Smooth muscle cell (in vitro differentiated cells): Measurements from ENCODE around the gene ENDOD1. TPM values are rescaled to one million over a fixed set of nuclear protein-coding genes. Genes with fewer than 3 reads are reported as not detected.

ENCODE experiments used
- DNase-seq: peaks from one replicate; lab custom pipeline; 2025; ENCODE audit not compliant: unreplicated experiment; lab: John Stamatoyannopoulos, UW
- H2AFZ ChIP-seq: fragments of 200-600 bp; sonication (generic); 2 replicates; pipeline ENCODE4 v1.6.0; 2016; ENCODE audit warnings: antibody characterized with exemption, low read depth, mild to moderate bottlenecking
- H3F3A ChIP-seq: fragments of 200-600 bp; sonication (generic); 2 replicates; pipeline ENCODE4 v1.6.0; 2017; ENCODE audit warnings: antibody characterized with exemption, low read depth
- H3K27ac ChIP-seq: fragments of 200-600 bp; sonication (generic); 2 replicates; pipeline ENCODE4 v1.5.1; 2016; ENCODE audit warnings: low read depth, mild to moderate bottlenecking
- H3K27me3 ChIP-seq: fragments of 200-600 bp; sonication (generic); 2 replicates; pipeline ENCODE4 v1.6.1; 2016; ENCODE audit warnings: low read depth, mild to moderate bottlenecking
- H3K36me3 ChIP-seq: fragments of 200-600 bp; sonication (generic); 2 replicates; pipeline ENCODE4 v1.5.1; 2016; ENCODE audit warnings: low read depth
- H3K4me1 ChIP-seq: fragments of 200-600 bp; sonication (generic); 2 replicates; pipeline ENCODE4 v1.5.1; 2016; ENCODE audit warnings: low read depth
- H3K4me2 ChIP-seq: fragments of 200-600 bp; sonication (generic); 2 replicates; pipeline ENCODE4 v1.6.0; 2016; ENCODE audit warnings: mild to moderate bottlenecking
- H3K4me3 ChIP-seq: fragments of 200-600 bp; sonication (generic); 2 replicates; pipeline ENCODE4 v1.5.1; 2016; ENCODE audit warnings: mild to moderate bottlenecking
- H3K79me2 ChIP-seq: fragments of 200-600 bp; sonication (generic); 2 replicates; pipeline ENCODE4 v1.6.0; 2016; ENCODE audit warnings: low read depth, mild to moderate bottlenecking
- H3K9ac ChIP-seq: fragments of 200-600 bp; sonication (generic); 2 replicates; pipeline ENCODE4 v1.6.0; 2016; ENCODE audit warnings: low read depth
- H3K9me3 ChIP-seq: fragments of 200-600 bp; sonication (generic); replicated peaks from 2 replicates; pipeline ENCODE4 v1.5.1; 2016; ENCODE audit warnings: low read depth
- H4K20me1 ChIP-seq: fragments of 200-600 bp; sonication (generic); 2 replicates; pipeline ENCODE4 v1.6.0; 2016; ENCODE audit warnings: low read depth
- CTCF ChIP-seq: fragments of 200-600 bp; sonication (generic); IDR thresholded peaks from 2 replicates; pipeline ENCODE4 v1.5.1; 2017; ENCODE audit warnings: borderline replicate concordance, mild to moderate bottlenecking, antibody characterized with exemption; ENCODE audit not compliant: insufficient read depth, poor library complexity, severe bottlenecking
- WGBS: methylation state at CpG from one replicate; pipeline ENCODE4 v1.1.7; 2016; ENCODE audit warnings: low lambda C conversion rate; 5-methylcytosine and 5-hydroxymethylcytosine counted together
- polyA plus RNA-seq: library from polyadenylated mRNA; unstranded; fragments of >200 nt; fragmentation: Nextera tagmentation; extraction: Ambion mirVana; gene quantifications from 2 replicates; pipeline ENCODE4 v1.2.1, GENCODE V29; 2016
- total RNA-seq: library from RNA; depleted of rRNA; stranded (reverse); fragments of >200 nt; gene quantifications from 2 replicates; pipeline ENCODE4 v1.2.3, GENCODE V29; 2014

ENDOD1 gene
- total and polyA plus RNA-seq, 2 experiments from 2014 or later: 44.8 to 125 TPM

DNA sequence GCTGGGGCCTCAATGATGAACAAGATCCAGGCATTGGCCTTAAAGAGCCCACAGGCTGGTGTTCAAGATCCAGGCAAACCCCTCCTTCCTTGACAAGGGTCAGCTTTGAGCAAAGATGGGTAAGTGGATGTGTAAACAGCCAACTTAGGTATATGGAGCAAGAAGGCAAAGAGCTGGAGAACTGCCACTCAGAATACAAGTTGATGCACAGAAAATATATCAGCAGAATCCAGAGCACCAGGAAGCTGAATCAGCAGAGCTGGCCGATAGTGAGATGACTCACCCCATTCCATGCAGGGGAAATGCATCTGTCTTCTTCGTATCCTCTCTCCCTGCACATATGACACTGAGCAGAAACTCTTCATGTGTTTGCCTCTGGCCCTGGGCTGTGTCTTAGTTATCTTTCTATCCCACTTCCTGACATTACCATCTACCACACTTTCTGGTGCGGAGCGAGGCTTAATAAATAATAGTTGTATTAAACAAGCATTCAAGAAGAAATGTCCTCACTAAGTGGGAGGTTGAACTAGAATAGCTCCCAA is 57.8 kb downstream of the ENDOD1 start:
- no peaks in the 10 kb centered on the region for H4K20me1 ChIP-seq
- peak overlapping the region; percentile 29 for H3K9ac ChIP-seq
- DNase-seq: peak; percentile 12
- H3K79me2 ChIP-seq: no peaks in the 10 kb centered on the region
- H3K4me2 ChIP-seq: peak overlapping the region; percentile 58
- H3K4me3 ChIP-seq: no peak overlapping the region
- peaks cover 24% of the 10 kb centered on the region for H3K4me1 ChIP-seq
- no peak overlapping the region for H2AFZ ChIP-seq
- H3K27ac ChIP-seq: peak overlapping the region; percentile 86
- H3K36me3 ChIP-seq: no peaks in the 10 kb centered on the region
- no peaks in the 10 kb centered on the region for H3K27me3 ChIP-seq
- H3F3A ChIP-seq: peaks cover 56% of the 10 kb centered on the region
- H3K9me3 ChIP-seq: no peaks in the 10 kb centered on the region
- WGBS: 2% methylated on average over 4 of the region's 4 CpGs
- no peak for TF ChIP-seq CTCF

DNA sequence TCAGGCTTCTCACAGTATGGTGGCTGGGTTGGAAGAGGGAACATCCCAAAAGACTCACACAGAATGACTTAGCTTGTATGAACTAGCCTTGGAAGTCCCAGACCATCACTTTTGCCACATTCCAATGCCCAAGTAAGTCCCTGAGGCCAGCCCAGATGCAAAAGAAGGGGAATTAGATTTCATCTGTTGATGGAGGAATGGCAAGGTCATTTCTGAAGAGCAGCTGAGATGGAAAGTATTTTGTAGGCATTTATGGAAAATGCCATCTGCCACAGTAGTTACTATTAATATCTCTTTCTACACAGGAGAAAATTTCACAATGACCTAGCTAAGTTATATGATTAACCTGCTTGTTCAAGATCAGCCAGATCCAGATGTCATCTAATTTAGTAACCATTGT is 58.8 kb downstream of the ENDOD1 start:
- peaks cover 24% of the 10 kb centered on the region for H3K4me1 ChIP-seq
- peak overlapping the region; percentile 58 for H3K4me2 ChIP-seq
- peak overlapping the region; percentile 86 for H3K27ac ChIP-seq
- no peak overlapping the region for H2AFZ ChIP-seq
- H4K20me1 ChIP-seq: no peaks in the 10 kb centered on the region
- no peaks in the 10 kb centered on the region for H3K9me3 ChIP-seq
- H3K9ac ChIP-seq: no peak overlapping the region
- no peak for TF ChIP-seq CTCF
- H3K36me3 ChIP-seq: no peaks in the 10 kb centered on the region
- DNase-seq: no peak
- H3K4me3 ChIP-seq: no peak overlapping the region
- H3K79me2 ChIP-seq: no peaks in the 10 kb centered on the region
- peaks cover 48% of the 10 kb centered on the region for H3F3A ChIP-seq
- no peaks in the 10 kb centered on the region for H3K27me3 ChIP-seq

GRCh38 chr11:95148938-95149337 is 59.3 kb downstream of the ENDOD1 start:
- WGBS: 16% methylated on average over 2 of the region's 2 CpGs
- H3K4me1 ChIP-seq: peaks cover 24% of the 10 kb centered on the region

More at GRCh38 chr11:95148938-95149337, 59.3 kb downstream of the ENDOD1 start:
- Histone ChIP-seq H3K36me3 (no peaks in the 10 kb centered on the region), H3F3A (peaks cover 48% of the 10 kb centered on the region), H3K4me2 (peak overlapping the region; percentile 58), H3K9me3 (no peaks in the 10 kb centered on the region), H3K79me2 (no peaks in the 10 kb centered on the region), H3K27ac (peak overlapping the region; percentile 86), H3K27me3 (no peaks in the 10 kb centered on the region), H2AFZ (no peak overlapping the region), H3K4me3 (no peak overlapping the region), H4K20me1 (no peaks in the 10 kb centered on the region), H3K9ac (no peak overlapping the region)
- no peak for DNase-seq
- no peak for TF ChIP-seq CTCF
